HCT116 (cell line): ENCODE results near the gene RGS6. TPM values are rescaled to one million over a fixed set of nuclear protein-coding genes. Genes with fewer than 3 reads are reported as not detected.

ENCODE experiments used
- ATAC-seq: fragments of 200-7000 bp; cut with Tn5 transposase; 2 replicates; pipeline ENCODE4 v1.9.1; 2020; ENCODE audit warnings: mild to moderate bottlenecking, moderate library complexity
- BruUV-seq: library from RNA; stranded (reverse); fragments of 400-500 nt; replicated peaks from 2 replicates; lab custom pipeline; 2021; lab: Mats Ljungman, UMichigan
- CTCF ChIA-PET: fragments of 300-600 bp; sonication (Branson Sonifier 250); formaldehyde crosslinking; loops from one replicate; lab custom pipeline; 2021; ENCODE audit warnings: antibody characterized with exemption; lab: Charles Lee
- POLR2A ChIA-PET: fragments of 300-600, 350-600 bp; sonication (Branson Sonifier 250); formaldehyde crosslinking; loops from one replicate; lab custom pipeline; 2021; ENCODE audit warnings: antibody characterized with exemption; lab: Charles Lee
- RAD21 ChIA-PET, 2 experiments: fragments of 300-600 bp; sonication (Branson Sonifier 250); formaldehyde crosslinking; loops; one replicate each; lab custom pipeline; 2023; ENCODE audit warnings: low total read pairs in 2 of 2; ENCODE audit not compliant: uncharacterized antibody in 2 of 2, unreplicated experiment in 2 of 2, low non-redundant PET in 1 of 2; lab: Charles Lee
- DNase-seq: peaks from one replicate; pipeline ENCODE4 v3.0.0-alpha.2; 2010; ENCODE audit warnings: low read depth, low spot score
- H2AFZ ChIP-seq: fragments of 200-600 bp; shearing (Covaris generic), sonication (generic); 2 replicates; pipeline ENCODE4 v1.6.1; 2017; ENCODE audit warnings: low read depth, mixed run types, mixed read lengths, antibody characterized with exemption, low read length; ENCODE audit not compliant: poor library complexity, severe bottlenecking
- H3K27ac ChIP-seq: 2 replicates; pipeline ENCODE4 v1.5.1; 2012; ENCODE audit warnings: low read depth, low read length
- H3K27me3 ChIP-seq: fragments of 200-600 bp; sonication (generic); 2 replicates; pipeline ENCODE4 v1.6.1; 2016; ENCODE audit warnings: mixed run types, low read length, mixed read lengths; ENCODE audit not compliant: insufficient read depth
- H3K36me3 ChIP-seq, 2 experiments: fragments of 200-500 bp in 1 of 2; fragments of 200-600 bp in 1 of 2; sonication (Bioruptor generic) in 1 of 2; sonication (generic) in 1 of 2; 2 replicates each; pipeline versions ENCODE4 v1.5.1 to v1.6.1; 2014 to 2016; ENCODE audit warnings: low read length in 2 of 2, inconsistent platforms in 1 of 2, mixed read lengths in 1 of 2, mixed run types in 1 of 2; ENCODE audit not compliant: insufficient read depth in 2 of 2, control insufficient read depth in 1 of 2
- H3K4me1 ChIP-seq, 2 experiments: fragments of 200-600 bp in 1 of 2; sonication (generic) in 1 of 2; 2 replicates each; pipeline versions ENCODE4 v1.5.1 to v1.6.1; 2012 to 2017; ENCODE audit warnings: low read length in 2 of 2, inconsistent platforms in 1 of 2, mild to moderate bottlenecking in 1 of 2, mixed read lengths in 1 of 2, mixed run types in 1 of 2, moderate library complexity in 1 of 2; ENCODE audit not compliant: insufficient read depth in 2 of 2, control insufficient read depth in 1 of 2
- H3K4me2 ChIP-seq: fragments of 200-600 bp; sonication (generic); 2 replicates; pipeline ENCODE4 v1.6.1; 2017; ENCODE audit warnings: mixed run types, low read length, mixed read lengths
- H3K4me3 ChIP-seq, 2 experiments: fragments of 200-600 bp in 1 of 2; sonication (generic) in 1 of 2; replicated peaks in 1 of 2; 2 replicates each; pipeline ENCODE4 v1.5.1; 2011 to 2016; ENCODE audit warnings: low read length in 2 of 2, control low read depth in 1 of 2, low read depth in 1 of 2, mild to moderate bottlenecking in 1 of 2, mixed read lengths in 1 of 2, mixed run types in 1 of 2
- H3K79me2 ChIP-seq: fragments of 200-600 bp; sonication (generic); 2 replicates; pipeline ENCODE4 v1.6.1; 2017; ENCODE audit warnings: mild to moderate bottlenecking, mixed run types, low read length, moderate library complexity, mixed read lengths; ENCODE audit not compliant: insufficient read depth
- H3K9ac ChIP-seq: fragments of 200-600 bp; sonication (generic); 2 replicates; pipeline ENCODE4 v1.6.1; 2016; ENCODE audit warnings: low read length, mixed read lengths
- H3K9me2 ChIP-seq: fragments of 200-600 bp; sonication (generic), shearing (Covaris generic); 2 replicates; pipeline ENCODE4 v1.6.1; 2017; ENCODE audit warnings: mixed run types, mild to moderate bottlenecking, moderate library complexity; ENCODE audit not compliant: insufficient read depth
- H3K9me3 ChIP-seq, 2 experiments: fragments of 200-500 bp in 1 of 2; fragments of 200-600 bp in 1 of 2; sonication (Bioruptor generic) in 1 of 2; sonication (generic) in 1 of 2; 2 replicates each; pipeline ENCODE4 v1.6.1; 2014 to 2017; ENCODE audit warnings: low read length in 2 of 2, mixed read lengths in 2 of 2, inconsistent platforms in 1 of 2, low read depth in 1 of 2, mild to moderate bottlenecking in 1 of 2, mixed run types in 1 of 2, moderate library complexity in 1 of 2; ENCODE audit not compliant: control insufficient read depth in 1 of 2, insufficient read depth in 1 of 2
- H4K20me1 ChIP-seq: fragments of 200-600 bp; sonication (generic), shearing (Covaris generic); 2 replicates; pipeline ENCODE4 v1.6.1; 2017; ENCODE audit warnings: mixed run types, mild to moderate bottlenecking, moderate library complexity; ENCODE audit not compliant: insufficient read depth
- ATF3 ChIP-seq: IDR thresholded peaks from 2 replicates; pipeline ENCODE4 v1.6.1; 2012
- CEBPB ChIP-seq: IDR thresholded peaks from 2 replicates; pipeline ENCODE4 v1.6.1; 2012; ENCODE audit warnings: low read depth
- CTCF ChIP-seq, 3 experiments: fragments of 200-600 bp in 1 of 3; sonication (generic) in 1 of 3; IDR thresholded peaks in 2 of 3; conservative IDR thresholded peaks in 1 of 3; 2 replicates each; pipeline ENCODE4 v1.5.1; 2012 to 2017; ENCODE audit warnings: low read depth in 2 of 3, low read length in 2 of 3, antibody characterized with exemption in 1 of 3, borderline replicate concordance in 1 of 3, control low read depth in 1 of 3, mild to moderate bottlenecking in 1 of 3, mixed read lengths in 1 of 3, mixed run types in 1 of 3, moderate library complexity in 1 of 3; ENCODE audit not compliant: insufficient read depth in 1 of 3
- EGR1 ChIP-seq: IDR thresholded peaks from 2 replicates; pipeline ENCODE4 v1.6.1; 2012; ENCODE audit warnings: low read depth
- ELF1 ChIP-seq: IDR thresholded peaks from 2 replicates; pipeline ENCODE4 v1.6.1; 2012; ENCODE audit warnings: low read depth, borderline replicate concordance
- FOSL1 ChIP-seq: IDR thresholded peaks from 2 replicates; pipeline ENCODE4 v1.6.1; 2012; ENCODE audit warnings: low read depth
- JUND ChIP-seq: IDR thresholded peaks from 2 replicates; pipeline ENCODE4 v1.6.1; 2012
- MAX ChIP-seq: IDR thresholded peaks from 2 replicates; pipeline ENCODE4 v1.6.1; 2012
- POLR2A ChIP-seq: IDR thresholded peaks from 2 replicates; pipeline ENCODE4 v1.7.0; 2011; ENCODE audit warnings: borderline replicate concordance; ENCODE audit not compliant: insufficient read depth, insufficient read length; ENCODE audit errors: extremely low read depth
- SRF ChIP-seq: IDR thresholded peaks from 2 replicates; pipeline ENCODE4 v1.6.1; 2012; ENCODE audit warnings: low read depth
- ZNF274 ChIP-seq: fragments of 200-500 bp; sonication (Bioruptor generic); IDR thresholded peaks from 2 replicates; pipeline ENCODE4 v1.6.1; 2014; ENCODE audit warnings: mild to moderate bottlenecking, low read depth, low read length, inconsistent platforms
- intact Hi-C: fragments of 100-400 bp; cut with micrococcal nuclease; formaldehyde crosslinking; loops from 2 replicates; pipeline ENCODE4 v1.10.0; 2022
- total RNA-seq: library from RNA; stranded (reverse); gene quantifications from one replicate; pipeline ENCODE4 v1.2.1, GENCODE V29; 2021; ENCODE audit not compliant: unreplicated experiment

RGS6 gene
- total RNA-seq, 1 experiment from 2014 or later = 4.7 TPM

GRCh38 chr14:71923513-71923912, 8.7 kb upstream of the RGS6 start:
- H3K4me2 ChIP-seq = no peak overlapping the region
- H3K36me3 ChIP-seq = no peaks in the 10 kb centered on the region
- POLR2A ChIA-PET = no interaction called here
- no peaks in the 10 kb centered on the region for H3K9me2 ChIP-seq
- CTCF ChIA-PET = no interaction called here
- intact Hi-C loops = no loop called here
- no peaks in the 10 kb centered on the region for H4K20me1 ChIP-seq
- RAD21 ChIA-PET = no interaction called here
- DNase-seq (no peak), ATAC-seq (no peak)
- no peak overlapping the region for H2AFZ ChIP-seq
- H3K9me3 ChIP-seq = no peaks in the 10 kb centered on the region
- H3K27me3 ChIP-seq = no peaks in the 10 kb centered on the region
- H3K9ac ChIP-seq = no peak overlapping the region
- no peak overlapping the region for H3K4me3 ChIP-seq
- H3K4me1 ChIP-seq = no peaks in the 10 kb centered on the region
- no TSS peak for BruUV-seq
- H3K79me2 ChIP-seq = no peaks in the 10 kb centered on the region
- TF ChIP-seq JUND (no peak), ZNF274 (no peak), CTCF (IDR thresholded peaks at IDR 0.05 in 2 of 3, conservative IDR thresholded peaks at IDR 0.05 in 1 of 3; ENCODE audit: borderline replicate concordance in 1 of 3, insufficient read depth in 1 of 3, low read depth in 2 of 3, low read length in 2 of 3) (no peak), CEBPB (no peak), SRF (no peak), POLR2A (no peak), ATF3 (no peak), FOSL1 (no peak), EGR1 (no peak), MAX (no peak), ELF1 (no peak)
- H3K27ac ChIP-seq = no peak overlapping the region
